Activated CD4-positive, alpha-beta T cell treated with anti-CD3 and anti-CD28 coated beads for 48 hours (primary cell): ENCODE data around the gene STRA6.
"Not testable (repeated sequence)": the region's sequence is repeated elsewhere in the genome, so short reads cannot be mapped to it uniquely, and the experiment has no call there.

Source experiments
- DNase-seq: peaks from one replicate; pipeline ENCODE4 v3.0.0-alpha.2; 2020

The STRA6 gene

GRCh38 chr15:74179101-74179841 lies 23.3 kb downstream of the STRA6 start:
- DNase-seq: no peak

- no peak for DNase-seq
Observed at GRCh38 chr15:74178326-74179100, 24.1 kb downstream of the STRA6 start.

GRCh38 chr15:74176262-74177214 lies 26.0 kb downstream of the STRA6 start:
- no peak for DNase-seq

- no peak for DNase-seq
Observed at GRCh38 chr15:74175271-74176191, 27.1 kb downstream of the STRA6 start.

GRCh38 chr15:74174958-74175253 lies 27.7 kb downstream of the STRA6 start:
- no peak for DNase-seq

GRCh38 chr15:74174219-74174957 lies 28.2 kb downstream of the STRA6 start:
- no peak for DNase-seq

GRCh38 chr15:74173380-74174218 lies 29.0 kb downstream of the STRA6 start, which contains the start of gene ISLR:
Gene ISLR, plus strand, starts transcription at chr15:74173710. Its CDS starts 1,149 bp downstream, at chr15:74174859.
- DNase-seq: no peak

- DNase-seq: no peak
Observed at GRCh38 chr15:74172701-74173379, 29.7 kb downstream of the STRA6 start.

GRCh38 chr15:74171965-74172541 lies 30.5 kb downstream of the STRA6 start:
- DNase-seq: no peak

GRCh38 chr15:74170875-74171578 lies 31.6 kb downstream of the STRA6 start:
- DNase-seq: no peak

- no peak for DNase-seq
Observed at GRCh38 chr15:74170071-74170844, 32.3 kb downstream of the STRA6 start.

- DNase-seq: no peak
Observed at GRCh38 chr15:74168711-74169126, 33.9 kb downstream of the STRA6 start.

- no peak for DNase-seq
Observed at GRCh38 chr15:74167891-74168331, 34.7 kb downstream of the STRA6 start.

- no peak for DNase-seq
Observed at GRCh38 chr15:74165461-74165860, 37.1 kb downstream of the STRA6 start.

- not testable (repeated sequence) for DNase-seq
Observed at GRCh38 chr15:74162195-74162536, 40.4 kb downstream of the STRA6 start.

- DNase-seq: not testable (repeated sequence)
Observed at GRCh38 chr15:74160390-74160789, 42.2 kb downstream of the STRA6 start.

- no peak for DNase-seq
Observed at GRCh38 chr15:74159773-74160172, 42.8 kb downstream of the STRA6 start.
